CD14-positive monocyte (primary cell): ENCODE measurements around the gene GRIK3. TPM values are rescaled to one million over a fixed set of nuclear protein-coding genes. Genes with fewer than 3 reads are reported as not detected.

ENCODE experiments used
- DNase-seq, 3 donors: peaks; one replicate each; pipeline ENCODE4 v3.0.0-alpha.2; 2011 to 2022
- H2AFZ ChIP-seq: 2 replicates; pipeline ENCODE4 v1.6.0; 2012; ENCODE audit warnings: mild to moderate bottlenecking, low read depth, low read length, inconsistent platforms; ENCODE audit not compliant: insufficient read depth, poor library complexity, severe bottlenecking
- H3K27ac ChIP-seq, 2 donors: 1 replicate in 1 of 2; 2 replicates in 1 of 2; pipeline ENCODE4 v1.5.1; 2012 to 2013; ENCODE audit warnings: low read length in 2 of 2, control low read depth in 1 of 2, inconsistent platforms in 1 of 2, low read depth in 1 of 2, mild to moderate bottlenecking in 1 of 2
- H3K27me3 ChIP-seq, 2 donors: one replicate each; pipeline versions ENCODE4 v1.6.0 to v1.6.1; 2011 to 2013; ENCODE audit warnings: low read length in 2 of 2; ENCODE audit not compliant: control insufficient read depth in 2 of 2, insufficient read depth in 2 of 2
- H3K36me3 ChIP-seq, 2 donors: replicated peaks in 1 of 2; 1 replicate in 1 of 2; 2 replicates in 1 of 2; pipeline versions ENCODE4 v1.5.1 to v1.6.1; 2012 to 2013; ENCODE audit warnings: low read length in 2 of 2, control low read depth in 1 of 2, inconsistent platforms in 1 of 2, mild to moderate bottlenecking in 1 of 2; ENCODE audit not compliant: insufficient read depth in 2 of 2, control insufficient read depth in 1 of 2
- H3K4me1 ChIP-seq, 2 donors: 1 replicate in 1 of 2; 2 replicates in 1 of 2; pipeline versions ENCODE4 v1.5.1 to v1.6.1; 2012 to 2013; ENCODE audit warnings: low read length in 2 of 2, control low read depth in 1 of 2, inconsistent platforms in 1 of 2, mild to moderate bottlenecking in 1 of 2, moderate library complexity in 1 of 2; ENCODE audit not compliant: insufficient read depth in 2 of 2, control insufficient read depth in 1 of 2
- H3K4me2 ChIP-seq: replicated peaks from 2 replicates; pipeline ENCODE3; 2012; ENCODE audit warnings: low read length, moderate library complexity, mild to moderate bottlenecking; ENCODE audit not compliant: poor library complexity, severe bottlenecking; ENCODE audit errors: extremely low read depth
- H3K4me3 ChIP-seq, 3 experiments: fragments of 200-600 bp in 1 of 3; sonication (generic) in 1 of 3; replicated peaks in 1 of 3; 1 replicate in 2 of 3; 2 replicates in 1 of 3; pipeline ENCODE4 v1.5.1; 2011 to 2013; ENCODE audit warnings: low read length in 3 of 3, mild to moderate bottlenecking in 3 of 3, control low read depth in 2 of 3, low read depth in 2 of 3, inconsistent platforms in 1 of 3, moderate library complexity in 1 of 3
- H3K79me2 ChIP-seq: 2 replicates; pipeline ENCODE4 v1.6.0; 2012; ENCODE audit warnings: mild to moderate bottlenecking, control low read depth, inconsistent platforms, low read length, moderate library complexity; ENCODE audit not compliant: insufficient read depth
- H3K9ac ChIP-seq: 2 replicates; pipeline ENCODE4 v1.6.0; 2017; ENCODE audit warnings: low read length, mild to moderate bottlenecking; ENCODE audit not compliant: insufficient read depth, poor library complexity, severe bottlenecking
- H3K9me3 ChIP-seq, 2 donors: replicated peaks in 1 of 2; 1 replicate in 1 of 2; 2 replicates in 1 of 2; pipeline versions ENCODE4 v1.5.1 to v1.6.1; 2012 to 2013; ENCODE audit warnings: low read length in 2 of 2, control low read depth in 1 of 2; ENCODE audit not compliant: control insufficient read depth in 1 of 2, insufficient read depth in 1 of 2
- H4K20me1 ChIP-seq: 2 replicates; pipeline ENCODE4 v1.6.0; 2012; ENCODE audit warnings: mild to moderate bottlenecking, low read length, control low read depth, moderate library complexity; ENCODE audit not compliant: insufficient read depth
- H3K27ac Mint-ChIP-seq, 7 donors: one replicate each; pipeline ENCODE4 v1.8.0; 2020; ENCODE audit warnings: mild to moderate bottlenecking in 7 of 7, mixed read lengths in 7 of 7, moderate library complexity in 6 of 7, inconsistent platforms in 2 of 7
- H3K27me3 Mint-ChIP-seq, 3 donors: one replicate each; pipeline ENCODE4 v1.8.0; 2021 to 2022; ENCODE audit warnings: low read depth in 3 of 3, mild to moderate bottlenecking in 3 of 3, mixed read lengths in 3 of 3, moderate library complexity in 3 of 3, inconsistent platforms in 1 of 3
- H3K36me3 Mint-ChIP-seq, 2 donors: one replicate each; pipeline ENCODE4 v1.8.0; 2020; ENCODE audit warnings: mixed read lengths in 2 of 2, inconsistent platforms in 1 of 2, mild to moderate bottlenecking in 1 of 2
- H3K4me1 Mint-ChIP-seq: one replicate; pipeline ENCODE4 v1.8.0; 2020; ENCODE audit warnings: mild to moderate bottlenecking, mixed read lengths
- H3K4me3 Mint-ChIP-seq, 2 donors: one replicate each; pipeline ENCODE4 v1.8.0; 2020; ENCODE audit warnings: mild to moderate bottlenecking in 2 of 2, mixed read lengths in 2 of 2, moderate library complexity in 1 of 2
- H3K9me3 Mint-ChIP-seq, 7 donors: one replicate each; pipeline ENCODE4 v1.8.0; 2020 to 2022; ENCODE audit warnings: mixed read lengths in 7 of 7, mild to moderate bottlenecking in 6 of 7, moderate library complexity in 6 of 7, inconsistent platforms in 2 of 7
- CTCF ChIP-seq: fragments of 200-600 bp; IDR thresholded peaks from one replicate; pipeline ENCODE4 v1.8.0; 2022; ENCODE audit warnings: antibody characterized with exemption, mild to moderate bottlenecking
- WGBS: methylation state at CpG from one replicate; pipeline ENCODE4 v1.1.5; 2013; ENCODE audit warnings: missing lambda C conversion rate; ENCODE audit not compliant: insufficient coverage; 5-methylcytosine and 5-hydroxymethylcytosine counted together
- intact Hi-C, 2 donors: fragments of 100-400 bp; cut with micrococcal nuclease; formaldehyde crosslinking; loops; one replicate each; pipeline versions ENCODE4 v1.15.0 to v1.15.1; 2023
- polyA plus RNA-seq, 3 donors: library from polyadenylated mRNA; depleted of rRNA in 1 of 3; unstranded in 2 of 3; stranded (reverse) in 1 of 3; fragments of 300-500 nt in 2 of 3; fragments of >200 nt in 1 of 3; fragmentation: Illumina TruSeq in 2 of 3; gene quantifications; 1 replicate in 2 of 3; 2 replicates in 1 of 3; pipeline ENCODE4 v1.2.3, GENCODE V29; 2012 to 2021

The GRIK3 gene
- polyA plus RNA-seq, 3 donors, result not detected

GRCh38 chr1:37006132-37006868 lies 28.0 kb downstream of the GRIK3 start:
- WGBS, result 77% methylated on average over 11 of the region's 11 CpGs
- Histone ChIP-seq H3K4me2 (no peak overlapping the region), H3K27ac (no peak overlapping the region), H3K4me3 (no peak overlapping the region), H3K4me1 (no peaks in the 10 kb centered on the region), H3K36me3 (no peaks in the 10 kb centered on the region), H3K9ac (no peak overlapping the region), H4K20me1 (no peaks in the 10 kb centered on the region), H3K27me3 (no peaks in the 10 kb centered on the region), H2AFZ (no peak overlapping the region), H3K79me2 (no peaks in the 10 kb centered on the region), H3K9me3 (no peaks in the 10 kb centered on the region)
- Mint-ChIP-seq H3K4me1 (no peaks in the 10 kb centered on the region), H3K27me3 (peaks cover 3 to 10% (median 5%) of the 10 kb centered on the region in 3 donors), H3K36me3 (no peaks in the 10 kb centered on the region), H3K9me3 (peaks cover 0 to 1% (median 0%) of the 10 kb centered on the region in 7 donors), H3K27ac (no peak overlapping the region), H3K4me3 (no peak overlapping the region)
- no peak for DNase-seq
- intact Hi-C loops, result no loop called here
- TF ChIP-seq CTCF, result no peak

GRCh38 chr1:37002898-37003297 lies 31.4 kb downstream of the GRIK3 start:
- Histone ChIP-seq H2AFZ (no peak overlapping the region), H3K27ac (no peak overlapping the region), H3K4me3 (no peak overlapping the region), H3K9ac (no peak overlapping the region), H3K4me2 (no peak overlapping the region), H3K79me2 (no peaks in the 10 kb centered on the region), H3K9me3 (no peaks in the 10 kb centered on the region), H3K27me3 (no peaks in the 10 kb centered on the region), H3K4me1 (no peaks in the 10 kb centered on the region), H3K36me3 (no peaks in the 10 kb centered on the region), H4K20me1 (no peaks in the 10 kb centered on the region)
- Mint-ChIP-seq H3K27ac (no peak overlapping the region), H3K4me3 (no peak overlapping the region), H3K4me1 (no peaks in the 10 kb centered on the region), H3K36me3 (no peaks in the 10 kb centered on the region), H3K9me3 (peaks cover 0 to 1% (median 0%) of the 10 kb centered on the region in 7 donors), H3K27me3 (peaks cover 5 to 9% (median 9%) of the 10 kb centered on the region in 3 donors)
- no peak for DNase-seq
- no peak for TF ChIP-seq CTCF
- intact Hi-C loops, result no loop called here
- no CpG with 5 or more reads among the region's 3 CpGs for WGBS
